T-helper 1 cell treated with Interleukin-12 subunit alpha and Interleukin-12 subunit beta and Interleukin-4 antibody, amounts not matched to agents 30 μg/mL and 1 μg/mL, for 36 hours (primary cell): ENCODE measurements around the gene RABL2A.
"Not testable (repeated sequence)": the region's sequence is repeated elsewhere in the genome, so short reads cannot be mapped to it uniquely, and the experiment has no call there.

Source experiments
- H3K27ac Mint-ChIP-seq: one replicate; pipeline ENCODE4 v1.8.0; 2021; ENCODE audit warnings: mild to moderate bottlenecking, mixed read lengths
- H3K27me3 Mint-ChIP-seq: one replicate; pipeline ENCODE4 v1.8.0; 2021; ENCODE audit warnings: low read depth, mixed read lengths
- H3K36me3 Mint-ChIP-seq: one replicate; pipeline ENCODE4 v1.8.0; 2021; ENCODE audit warnings: low read depth, mixed read lengths
- H3K4me1 Mint-ChIP-seq: one replicate; pipeline ENCODE4 v1.8.0; 2021; ENCODE audit warnings: low read depth, mixed read lengths
- H3K4me3 Mint-ChIP-seq: one replicate; pipeline ENCODE4 v1.8.0; 2021; ENCODE audit warnings: mild to moderate bottlenecking, moderate library complexity, mixed read lengths
- H3K9me3 Mint-ChIP-seq: one replicate; pipeline ENCODE4 v1.8.0; 2021; ENCODE audit warnings: mixed read lengths

Gene RABL2A

GRCh38 chr2:113626616-113627330 is at the start of gene RABL2A:
RABL2A (plus strand) TSS chr2:113627266; CDS start chr2:113628607, 1,341 bp downstream.
- H3K9me3 Mint-ChIP-seq = not testable (repeated sequence)
- H3K4me3 Mint-ChIP-seq = peak within 1 kb of the TSS; percentile 84

GRCh38 chr2:113578508-113578907 is 48.6 kb upstream of the RABL2A start:
- not testable (repeated sequence) for H3K27ac Mint-ChIP-seq, H3K4me3 Mint-ChIP-seq, H3K27me3 Mint-ChIP-seq, H3K9me3 Mint-ChIP-seq, H3K36me3 Mint-ChIP-seq, H3K4me1 Mint-ChIP-seq

More at GRCh38 chr2:113626616-113627330, at the start of gene RABL2A:
- H3K27me3 Mint-ChIP-seq, H3K4me1 Mint-ChIP-seq, H3K36me3 Mint-ChIP-seq: not testable (repeated sequence)
- H3K27ac Mint-ChIP-seq = peak within 1 kb of the TSS; percentile 78

- not testable (repeated sequence) for H3K9me3 Mint-ChIP-seq, H3K36me3 Mint-ChIP-seq, H3K27me3 Mint-ChIP-seq
- Mint-ChIP-seq H3K4me3 (peak overlapping the region; percentile 46), H3K27ac (peak overlapping the region; percentile 24), H3K4me1 (peaks cover 14% of the 10 kb centered on the region)
These were observed 44.6 kb upstream of the RABL2A start for GRCh38 chr2:113582473-113582872.

- peak overlapping the region; percentile 84 for H3K27ac Mint-ChIP-seq
- H3K4me3 Mint-ChIP-seq = peak overlapping the region; percentile 88
These were observed 43.4 kb upstream of the RABL2A start for GRCh38 chr2:113583521-113584225.

GRCh38 chr2:113584311-113585092 is 42.6 kb upstream of the RABL2A start:
- peaks cover 14% of the 10 kb centered on the region for H3K4me1 Mint-ChIP-seq
- H3K27me3 Mint-ChIP-seq, H3K36me3 Mint-ChIP-seq, H3K9me3 Mint-ChIP-seq, H3K27ac Mint-ChIP-seq: not testable (repeated sequence)
- peak overlapping the region; percentile 58 for H3K4me3 Mint-ChIP-seq

More at GRCh38 chr2:113583521-113584225, 43.4 kb upstream of the RABL2A start:
- not testable (repeated sequence) for H3K36me3 Mint-ChIP-seq, H3K9me3 Mint-ChIP-seq, H3K27me3 Mint-ChIP-seq
- H3K4me1 Mint-ChIP-seq = peaks cover 14% of the 10 kb centered on the region

- not testable (repeated sequence) for H3K27me3 Mint-ChIP-seq, H3K4me3 Mint-ChIP-seq, H3K9me3 Mint-ChIP-seq, H3K36me3 Mint-ChIP-seq, H3K27ac Mint-ChIP-seq
- peaks cover 18% of the 10 kb centered on the region for H3K4me1 Mint-ChIP-seq
These were observed 39.9 kb upstream of the RABL2A start for GRCh38 chr2:113587201-113587600.

GRCh38 chr2:113589591-113589990 is 37.5 kb upstream of the RABL2A start:
- not testable (repeated sequence) for H3K27me3 Mint-ChIP-seq, H3K9me3 Mint-ChIP-seq, H3K27ac Mint-ChIP-seq, H3K4me3 Mint-ChIP-seq, H3K36me3 Mint-ChIP-seq
- peaks cover 15% of the 10 kb centered on the region for H3K4me1 Mint-ChIP-seq

- not testable (repeated sequence) for H3K27ac Mint-ChIP-seq, H3K4me1 Mint-ChIP-seq, H3K9me3 Mint-ChIP-seq, H3K4me3 Mint-ChIP-seq, H3K27me3 Mint-ChIP-seq, H3K36me3 Mint-ChIP-seq
These were observed 35.1 kb upstream of the RABL2A start for GRCh38 chr2:113591926-113592325.

GRCh38 chr2:113593280-113593679 is 33.8 kb upstream of the RABL2A start:
- H3K4me3 Mint-ChIP-seq, H3K27me3 Mint-ChIP-seq, H3K4me1 Mint-ChIP-seq, H3K27ac Mint-ChIP-seq, H3K9me3 Mint-ChIP-seq, H3K36me3 Mint-ChIP-seq: not testable (repeated sequence)

GRCh38 chr2:113595725-113596124 is 31.3 kb upstream of the RABL2A start:
- not testable (repeated sequence) for H3K27ac Mint-ChIP-seq, H3K27me3 Mint-ChIP-seq, H3K9me3 Mint-ChIP-seq, H3K4me1 Mint-ChIP-seq, H3K36me3 Mint-ChIP-seq, H3K4me3 Mint-ChIP-seq

- H3K27ac Mint-ChIP-seq, H3K27me3 Mint-ChIP-seq, H3K4me1 Mint-ChIP-seq, H3K9me3 Mint-ChIP-seq, H3K36me3 Mint-ChIP-seq, H3K4me3 Mint-ChIP-seq: not testable (repeated sequence)
These were observed 29.9 kb upstream of the RABL2A start for GRCh38 chr2:113597164-113597563.

GRCh38 chr2:113597572-113597971 is 29.5 kb upstream of the RABL2A start:
- H3K9me3 Mint-ChIP-seq, H3K4me1 Mint-ChIP-seq, H3K27ac Mint-ChIP-seq, H3K36me3 Mint-ChIP-seq, H3K27me3 Mint-ChIP-seq, H3K4me3 Mint-ChIP-seq: not testable (repeated sequence)

GRCh38 chr2:113598180-113598579 is 28.9 kb upstream of the RABL2A start:
- not testable (repeated sequence) for H3K4me1 Mint-ChIP-seq, H3K27me3 Mint-ChIP-seq, H3K4me3 Mint-ChIP-seq, H3K36me3 Mint-ChIP-seq, H3K27ac Mint-ChIP-seq, H3K9me3 Mint-ChIP-seq

- not testable (repeated sequence) for H3K9me3 Mint-ChIP-seq, H3K4me3 Mint-ChIP-seq, H3K36me3 Mint-ChIP-seq, H3K4me1 Mint-ChIP-seq, H3K27me3 Mint-ChIP-seq, H3K27ac Mint-ChIP-seq
These were observed 28.3 kb upstream of the RABL2A start for GRCh38 chr2:113598738-113599137.

GRCh38 chr2:113599208-113599607 is 27.9 kb upstream of the RABL2A start:
- not testable (repeated sequence) for H3K27me3 Mint-ChIP-seq, H3K4me1 Mint-ChIP-seq, H3K4me3 Mint-ChIP-seq, H3K27ac Mint-ChIP-seq, H3K36me3 Mint-ChIP-seq, H3K9me3 Mint-ChIP-seq
